GM23248 (cell line): ENCODE measurements around the gene PKNOX2.

ENCODE experiments used
- EZH2 ChIP-seq: fragments of 200-600 bp; sonication (generic); IDR thresholded peaks from 2 replicates; pipeline ENCODE4 v1.6.1; 2018; ENCODE audit warnings: antibody characterized with exemption, mild to moderate bottlenecking; ENCODE audit not compliant: insufficient read depth, poor library complexity, severe bottlenecking
- EZH2phosphoT487 ChIP-seq: fragments of 200-600 bp; sonication (generic); IDR thresholded peaks from 2 replicates; pipeline ENCODE4 v1.6.1; 2018; ENCODE audit warnings: antibody characterized with exemption, moderate library complexity, mild to moderate bottlenecking, low read depth; ENCODE audit not compliant: insufficient read depth

DNA sequence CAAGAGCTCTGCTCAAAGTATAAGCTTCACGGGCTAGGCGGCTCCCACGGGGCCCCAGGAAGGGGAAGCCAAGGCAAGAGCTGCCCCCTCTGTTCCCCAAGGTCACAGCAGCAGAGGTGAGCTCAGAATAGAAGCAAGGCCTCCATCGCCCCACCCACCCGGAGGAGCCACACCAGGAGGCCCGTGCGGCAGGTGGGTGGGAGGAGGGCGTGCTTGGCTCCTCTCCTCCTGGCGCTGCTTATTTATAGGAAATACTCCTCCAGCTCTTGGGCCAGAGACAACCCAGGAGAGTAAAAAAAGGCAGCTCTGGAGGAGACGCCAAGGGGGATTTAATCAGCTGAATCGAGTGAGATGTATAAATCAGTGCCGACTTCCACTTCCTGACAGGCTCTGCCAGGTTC, 243.8 kb downstream of the PKNOX2 start:
- no peak for TF ChIP-seq EZH2
- TF ChIP-seq EZH2phosphoT487, result no peak
